Ectodermal cell (in vitro differentiated cells): ENCODE data around the gene SFN.

Source experiments
- H3K27ac ChIP-seq: 2 replicates; pipeline ENCODE4 v1.7.0; 2013; ENCODE audit warnings: mild to moderate bottlenecking, low read depth, low read length; ENCODE audit not compliant: insufficient read depth, poor library complexity, severe bottlenecking
- H3K27me3 ChIP-seq: 2 replicates; pipeline ENCODE4 v1.7.0; 2013; ENCODE audit warnings: mild to moderate bottlenecking, low read length; ENCODE audit not compliant: insufficient read depth, control insufficient read depth, poor library complexity, severe bottlenecking
- H3K36me3 ChIP-seq: one replicate; pipeline ENCODE4 v1.7.0; 2013; ENCODE audit warnings: low read length; ENCODE audit not compliant: control insufficient read depth, insufficient read depth
- H3K4me1 ChIP-seq: one replicate; pipeline ENCODE4 v1.7.0; 2013; ENCODE audit warnings: low read length; ENCODE audit not compliant: control insufficient read depth, insufficient read depth
- H3K4me3 ChIP-seq: 2 replicates; pipeline ENCODE4 v1.7.0; 2013; ENCODE audit warnings: low read depth, low read length, control low read depth; ENCODE audit not compliant: insufficient read depth
- H3K9me3 ChIP-seq: 2 replicates; pipeline ENCODE4 v1.7.0; 2013; ENCODE audit warnings: mild to moderate bottlenecking, low read length, moderate library complexity; ENCODE audit not compliant: control insufficient read depth
- WGBS, 2 experiments: methylation state at CpG; one replicate each; pipeline ENCODE4 v1.1.7; 2013; ENCODE audit warnings: missing lambda C conversion rate in 2 of 2; 5-methylcytosine and 5-hydroxymethylcytosine counted together

The SFN gene

DNA sequence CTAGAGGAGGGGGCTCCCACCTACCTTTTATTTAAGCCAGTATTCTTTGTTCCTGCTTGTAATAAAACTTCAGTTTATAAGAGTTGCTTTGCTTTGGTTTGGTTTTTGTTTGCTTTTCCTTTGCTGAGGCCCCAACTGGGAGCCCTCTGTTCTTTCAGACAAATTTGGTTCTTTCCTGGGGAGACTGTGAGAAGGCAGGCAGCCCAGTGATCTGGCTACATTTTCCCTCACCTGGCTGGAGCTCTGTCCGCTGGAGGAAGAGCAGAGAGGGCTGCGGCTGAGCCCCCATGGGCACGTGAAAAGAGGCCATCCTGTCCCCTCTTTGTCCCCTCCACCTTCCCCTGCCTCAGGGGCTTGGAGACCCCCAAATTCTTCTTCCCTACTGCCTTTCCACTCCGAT is 7.3 kb upstream of the SFN start:
- 92 to 94% methylated on average over 4 of the region's 4 CpGs for WGBS, 2 experiments
- H3K36me3 ChIP-seq = peaks cover 15% of the 10 kb centered on the region

DNA sequence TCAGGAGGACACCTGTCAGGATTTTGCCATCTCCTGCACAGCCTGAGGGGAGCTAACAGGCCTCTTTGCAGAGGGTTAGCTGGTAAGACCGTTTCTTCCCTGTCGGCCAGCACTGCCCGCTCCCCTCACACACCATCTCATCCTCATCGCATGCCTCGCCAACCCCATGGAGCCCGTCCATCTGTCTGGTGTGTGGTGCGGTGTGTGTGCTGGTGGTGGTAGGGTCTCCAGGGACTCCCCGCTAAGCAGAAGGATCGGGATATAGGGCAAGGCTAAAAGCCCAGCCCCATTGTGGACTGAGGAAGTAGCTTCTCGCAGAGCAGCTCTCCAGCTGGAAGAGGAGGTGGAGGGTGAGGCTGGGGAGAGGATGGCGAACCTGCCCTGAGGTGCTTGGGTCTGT is 6.8 kb upstream of the SFN start:
- no peaks in the 10 kb centered on the region for H3K4me1 ChIP-seq
- no peaks in the 10 kb centered on the region for H3K27me3 ChIP-seq
- peaks cover 13% of the 10 kb centered on the region for H3K36me3 ChIP-seq
- 87 to 90% methylated on average over 11 of the region's 11 CpGs for WGBS, 2 experiments
- peak overlapping the region; percentile 10 for H3K27ac ChIP-seq
- no peak overlapping the region for H3K4me3 ChIP-seq
- no peaks in the 10 kb centered on the region for H3K9me3 ChIP-seq

More for the DNA sequence above, 7.3 kb upstream of the SFN start:
- Histone ChIP-seq H3K4me1 (no peaks in the 10 kb centered on the region), H3K4me3 (no peak overlapping the region), H3K9me3 (no peaks in the 10 kb centered on the region), H3K27ac (no peak overlapping the region), H3K27me3 (no peaks in the 10 kb centered on the region)

DNA sequence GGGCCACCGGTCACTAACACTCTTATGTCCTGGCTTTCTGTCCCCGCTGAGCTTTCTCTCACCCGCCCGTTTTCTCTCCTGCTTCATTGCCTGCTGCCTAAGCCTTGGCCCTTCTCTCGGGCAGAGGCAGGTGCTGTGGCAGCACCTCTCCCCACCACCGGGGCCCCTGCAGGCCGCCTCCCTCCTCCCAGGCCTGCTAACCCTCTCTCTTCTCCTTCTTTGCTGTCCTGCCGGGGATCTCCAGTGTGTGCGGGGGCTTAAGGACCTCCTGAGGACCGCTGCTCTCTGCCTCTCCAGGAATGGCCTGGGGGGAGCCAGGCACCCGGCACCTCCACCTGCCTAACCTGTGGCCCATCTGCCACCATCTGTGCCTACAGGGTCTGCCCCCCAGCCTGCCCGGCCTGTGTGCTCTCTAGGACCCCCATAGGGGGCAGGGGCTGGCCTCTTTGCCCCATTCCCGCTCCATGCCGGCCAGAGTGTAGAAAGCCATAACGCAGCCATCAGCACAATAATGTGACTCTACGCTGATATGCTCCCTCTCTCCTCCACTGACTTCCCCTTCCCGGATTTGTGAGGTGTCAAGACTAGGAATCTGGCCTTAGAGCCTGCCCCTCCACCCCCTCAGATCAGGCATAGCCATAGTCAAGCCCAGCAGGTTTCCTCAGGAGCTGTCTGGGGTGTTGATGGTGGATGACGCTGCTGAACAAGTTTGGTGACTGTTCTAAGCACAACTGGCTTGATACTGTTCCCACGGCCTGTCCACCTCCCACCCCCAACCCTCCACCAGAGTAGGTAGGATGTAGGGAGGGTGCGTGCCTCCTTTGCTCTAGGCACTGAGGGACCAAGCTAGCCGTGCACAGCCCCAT is 6.1 kb upstream of the SFN start:
- no peaks in the 10 kb centered on the region for H3K4me1 ChIP-seq
- H3K4me3 ChIP-seq = no peak overlapping the region
- peaks cover 13% of the 10 kb centered on the region for H3K36me3 ChIP-seq
- WGBS, 2 experiments = 76 to 78% methylated on average over 19 to 21 of the region's 21 CpGs
- no peak overlapping the region for H3K27ac ChIP-seq
- no peaks in the 10 kb centered on the region for H3K9me3 ChIP-seq
- no peaks in the 10 kb centered on the region for H3K27me3 ChIP-seq

DNA sequence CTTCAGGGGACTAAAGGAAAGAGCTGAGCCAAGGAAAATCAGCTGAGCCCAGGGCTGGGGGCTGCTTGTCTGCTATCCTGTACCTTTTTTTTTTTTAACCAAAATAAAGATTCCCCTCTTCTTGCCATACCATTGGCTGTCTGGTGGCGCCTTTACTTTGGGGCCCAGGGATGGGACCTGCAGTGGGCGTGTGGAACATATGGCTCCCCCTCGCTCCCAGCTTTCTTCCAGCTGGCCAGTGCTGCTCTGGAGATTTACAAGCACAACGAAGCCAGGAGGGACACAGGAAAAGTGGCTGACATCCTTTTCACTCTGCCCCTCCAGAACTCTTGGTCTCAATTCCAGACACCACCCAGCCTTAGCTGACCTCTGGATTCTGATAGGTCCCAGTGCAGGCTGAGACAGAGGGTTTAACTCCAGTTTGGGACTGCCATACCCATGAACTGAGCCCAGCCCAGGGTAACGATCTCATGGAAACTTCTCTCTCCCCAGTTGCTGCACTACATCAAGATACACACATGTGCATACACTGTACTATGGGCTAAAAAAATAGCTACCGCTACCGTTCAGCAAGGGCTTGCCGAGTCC is 5.4 kb upstream of the SFN start:
- peaks cover 13% of the 10 kb centered on the region for H3K36me3 ChIP-seq
- H3K4me3 ChIP-seq = no peak overlapping the region
- H3K9me3 ChIP-seq = no peaks in the 10 kb centered on the region
- no peak overlapping the region for H3K27ac ChIP-seq
- 94% methylated on average over 8 of the region's 8 CpGs for WGBS, 2 experiments
- H3K27me3 ChIP-seq = peaks cover 2% of the 10 kb centered on the region
- no peaks in the 10 kb centered on the region for H3K4me1 ChIP-seq

DNA sequence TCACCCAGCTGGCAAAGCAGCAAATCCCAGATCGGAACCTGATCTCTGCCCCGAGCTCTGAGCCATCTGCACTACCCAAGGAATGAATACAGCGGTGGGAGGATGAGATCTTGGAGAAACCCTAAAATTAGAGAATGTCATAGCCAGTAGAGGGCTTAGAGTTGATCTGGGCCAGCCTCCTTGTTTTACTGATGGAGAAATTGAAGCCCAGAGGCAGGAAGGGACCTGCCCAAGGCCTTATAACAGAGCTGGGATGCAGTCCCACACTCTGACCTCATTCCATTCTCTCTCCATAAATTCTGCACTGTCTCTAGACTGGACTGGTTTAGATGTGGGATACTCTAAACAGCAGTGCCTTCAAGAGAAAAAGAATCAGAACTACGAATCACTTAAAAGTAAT is 4.8 kb upstream of the SFN start:
- Histone ChIP-seq H3K36me3 (peaks cover 13% of the 10 kb centered on the region), H3K4me3 (no peak overlapping the region), H3K4me1 (no peaks in the 10 kb centered on the region), H3K27me3 (peaks cover 8% of the 10 kb centered on the region), H3K27ac (no peak overlapping the region), H3K9me3 (no peaks in the 10 kb centered on the region)
- WGBS, 2 experiments = 92 to 98% methylated on average over 4 of the region's 4 CpGs

DNA sequence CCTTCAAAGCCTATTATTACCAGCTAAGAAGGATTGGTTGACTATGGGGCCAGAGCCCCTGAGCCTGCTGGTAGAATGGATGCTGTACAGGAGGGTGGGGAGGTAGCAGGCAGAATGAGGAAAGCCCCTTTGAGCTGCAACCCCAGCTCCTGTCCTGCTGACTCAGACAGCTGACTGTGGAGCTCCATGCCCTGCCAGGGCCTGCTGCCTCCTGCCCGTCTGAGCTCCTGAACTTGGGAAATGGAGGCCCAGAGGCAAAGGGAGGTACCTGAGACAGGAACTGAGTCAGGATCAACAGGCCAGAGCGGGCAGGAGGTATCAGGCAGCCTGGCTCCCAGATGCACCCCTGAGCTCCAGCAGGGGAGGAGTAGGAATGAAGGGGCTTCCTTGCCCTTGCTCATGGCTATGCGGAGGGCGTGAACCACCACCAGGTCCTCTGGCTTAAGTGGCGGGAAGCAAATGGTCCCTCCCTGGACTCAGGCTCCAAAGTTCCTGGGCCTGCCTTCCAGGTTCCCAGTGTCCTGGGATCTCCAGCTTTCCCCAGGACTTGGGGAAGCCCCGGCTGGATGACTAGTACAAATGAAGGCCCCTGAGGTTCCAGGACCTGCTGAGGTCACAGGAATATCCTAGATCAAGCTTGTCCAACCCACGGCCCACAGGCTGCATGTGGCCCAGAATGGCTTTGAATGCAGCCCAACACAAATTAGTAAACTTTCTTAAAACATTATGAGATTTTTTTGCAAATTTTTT is 3.9 kb upstream of the SFN start:
- Histone ChIP-seq H3K4me3 (no peak overlapping the region), H3K9me3 (no peaks in the 10 kb centered on the region), H3K4me1 (peaks cover 4% of the 10 kb centered on the region), H3K36me3 (peaks cover 5% of the 10 kb centered on the region), H3K27me3 (peaks cover 17% of the 10 kb centered on the region), H3K27ac (no peak overlapping the region)
- WGBS, 2 experiments = 92 to 95% methylated on average over 7 of the region's 7 CpGs

DNA sequence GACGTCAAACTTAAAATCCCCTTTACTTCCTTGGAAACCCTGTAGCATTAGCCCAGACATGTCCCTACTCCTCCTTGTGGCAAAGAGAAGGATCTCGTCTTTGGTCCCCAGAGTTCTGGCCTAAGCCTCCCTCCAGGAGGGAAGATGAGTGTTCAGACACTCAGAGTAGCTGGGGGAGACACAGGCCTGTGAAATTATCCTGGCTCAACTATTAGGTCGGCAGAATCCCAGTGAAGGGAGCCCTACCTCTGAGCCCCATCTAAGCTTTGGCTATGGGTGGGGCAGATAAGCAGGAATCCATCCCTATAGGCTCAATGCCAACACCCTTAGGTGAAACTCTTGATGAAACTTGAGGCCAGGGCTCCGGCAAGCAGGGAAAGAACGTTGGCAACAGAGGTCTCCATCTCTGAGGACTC is 1.7 kb upstream of the SFN start:
- 71 to 79% methylated on average over 5 of the region's 5 CpGs for WGBS, 2 experiments

DNA sequence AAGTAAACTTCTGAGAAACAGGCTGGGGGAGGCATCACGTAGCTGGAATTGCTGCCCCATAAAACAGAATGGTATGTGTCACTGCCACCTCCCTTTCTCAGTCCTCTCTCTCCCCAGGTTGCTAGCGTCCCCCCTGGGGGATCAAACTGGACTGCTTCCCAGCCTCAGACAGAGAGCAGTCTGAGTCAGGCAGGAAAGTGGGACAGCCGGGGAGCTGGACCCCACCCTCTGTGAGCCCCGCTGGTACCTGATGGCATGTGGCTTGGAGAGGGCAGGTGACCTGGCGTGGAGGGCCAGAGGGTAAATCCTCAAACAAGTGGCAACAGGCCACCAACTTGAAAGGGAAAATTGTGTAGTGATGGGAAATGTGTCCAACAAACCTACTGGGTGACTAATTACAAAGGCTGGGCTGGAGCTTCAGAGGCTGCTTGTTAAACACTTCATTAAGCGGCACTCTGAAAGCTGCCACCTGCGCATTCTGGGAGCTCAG is 1.0 kb upstream of the SFN start:
- Histone ChIP-seq H3K4me3 (no peak overlapping the region), H3K9me3 (no peaks in the 10 kb centered on the region), H3K27ac (no peak overlapping the region), H3K36me3 (no peaks in the 10 kb centered on the region), H3K4me1 (peaks cover 5% of the 10 kb centered on the region), H3K27me3 (peaks cover 21% of the 10 kb centered on the region)
- 90 to 93% methylated on average over 7 of the region's 7 CpGs for WGBS, 2 experiments

More for the DNA sequence above, 1.7 kb upstream of the SFN start:
- no peak overlapping the region for H3K27ac ChIP-seq
- no peaks in the 10 kb centered on the region for H3K36me3 ChIP-seq
- H3K4me3 ChIP-seq = no peak overlapping the region
- no peaks in the 10 kb centered on the region for H3K9me3 ChIP-seq
- peaks cover 5% of the 10 kb centered on the region for H3K4me1 ChIP-seq
- H3K27me3 ChIP-seq = peaks cover 21% of the 10 kb centered on the region

DNA sequence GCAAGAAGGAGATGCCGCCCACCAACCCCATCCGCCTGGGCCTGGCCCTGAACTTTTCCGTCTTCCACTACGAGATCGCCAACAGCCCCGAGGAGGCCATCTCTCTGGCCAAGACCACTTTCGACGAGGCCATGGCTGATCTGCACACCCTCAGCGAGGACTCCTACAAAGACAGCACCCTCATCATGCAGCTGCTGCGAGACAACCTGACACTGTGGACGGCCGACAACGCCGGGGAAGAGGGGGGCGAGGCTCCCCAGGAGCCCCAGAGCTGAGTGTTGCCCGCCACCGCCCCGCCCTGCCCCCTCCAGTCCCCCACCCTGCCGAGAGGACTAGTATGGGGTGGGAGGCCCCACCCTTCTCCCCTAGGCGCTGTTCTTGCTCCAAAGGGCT is 732 bp downstream of the SFN start:
- Histone ChIP-seq H3K27ac (no peak overlapping the region), H3K36me3 (no peaks in the 10 kb centered on the region), H3K27me3 (peaks cover 21% of the 10 kb centered on the region), H3K4me1 (peaks cover 5% of the 10 kb centered on the region), H3K4me3 (no peak overlapping the region), H3K9me3 (no peaks in the 10 kb centered on the region)
- 66 to 67% methylated on average over 20 of the region's 20 CpGs for WGBS, 2 experiments
